ENCODE results near the gene GREB1. TPM values are rescaled to one million over a fixed set of nuclear protein-coding genes. Genes with fewer than 3 reads are reported as not detected.

GREB1 gene
- total RNA-seq, 2 experiments from 2014 or later, result 0.91 to 1.4 TPM

- Mint-ChIP-seq H3K4me3 (no peak overlapping the region), H3K27me3 (peaks cover 33% of the 10 kb centered on the region)
- CTCF ChIA-PET, result no interaction called here
Measured at GRCh38 chr2:11550302-11550701, 16.5 kb downstream of the GREB1 start.

GRCh38 chr2:11550901-11551568 is 17.2 kb downstream of the GREB1 start:
- H3K27ac Mint-ChIP-seq, result no peak overlapping the region
- CTCF ChIA-PET, result interaction anchor here (0.9 kb wide), 1 partner anchor 31 kb away, joined by 3 read pairs; no protein-coding TSS in a partner anchor
- no peak overlapping the region for H3K4me3 Mint-ChIP-seq
- H3K4me1 Mint-ChIP-seq, result peaks cover 7% of the 10 kb centered on the region
- H3K27me3 Mint-ChIP-seq, result peaks cover 40% of the 10 kb centered on the region
- no peaks in the 10 kb centered on the region for H3K9me3 Mint-ChIP-seq (ENCODE audit: low read depth)
- DNase-seq (no peak), ATAC-seq (no peak)
- no peaks in the 10 kb centered on the region for H3K36me3 Mint-ChIP-seq

More at GRCh38 chr2:11550302-11550701, 16.5 kb downstream of the GREB1 start:
- Mint-ChIP-seq H3K9me3 (ENCODE audit: low read depth) (no peaks in the 10 kb centered on the region), H3K36me3 (no peaks in the 10 kb centered on the region), H3K4me1 (peaks cover 7% of the 10 kb centered on the region), H3K27ac (no peak overlapping the region)
- DNase-seq (no peak), ATAC-seq (no peak)

DNA sequence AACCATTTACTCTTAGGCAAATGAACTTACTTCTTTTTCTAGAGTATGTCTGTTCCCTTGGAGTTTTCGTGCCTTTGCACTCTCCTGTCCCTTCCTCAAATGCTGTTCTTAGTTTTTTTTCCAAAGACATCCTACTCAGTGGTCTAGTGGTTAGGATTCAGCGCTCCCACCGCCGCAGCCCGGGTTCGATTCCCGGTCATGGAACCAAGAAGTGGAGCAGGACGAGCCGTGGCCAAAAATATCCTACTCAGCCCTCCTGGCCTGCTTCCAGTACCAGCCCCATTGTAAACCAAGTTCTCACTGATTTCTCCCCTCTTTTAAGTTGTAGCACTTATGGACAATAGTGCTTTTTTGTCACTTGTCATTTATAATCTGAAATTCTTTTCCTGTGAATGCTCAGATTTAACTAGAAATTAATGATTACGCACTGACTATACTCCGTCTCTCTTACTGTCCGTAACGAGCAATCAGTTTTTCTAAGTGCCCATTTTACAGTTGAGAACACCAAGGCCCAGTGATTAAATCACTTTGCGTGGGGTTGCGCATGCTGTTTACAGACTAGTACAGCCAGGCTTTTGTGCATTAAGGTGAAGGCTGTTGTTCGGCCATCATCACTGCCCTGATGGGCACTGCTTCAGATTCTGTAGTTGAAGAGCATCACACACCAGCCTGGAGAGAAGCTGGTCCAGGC is 17.9 kb downstream of the GREB1 start:
- CTCF ChIA-PET, result interaction anchor here (0.9 kb wide), 1 partner anchor 30 kb away, joined by 3 read pairs; no protein-coding TSS in a partner anchor
- Mint-ChIP-seq H3K9me3 (ENCODE audit: low read depth) (no peaks in the 10 kb centered on the region), H3K36me3 (no peaks in the 10 kb centered on the region), H3K27ac (no peak overlapping the region), H3K4me1 (peaks cover 7% of the 10 kb centered on the region), H3K27me3 (peaks cover 47% of the 10 kb centered on the region), H3K4me3 (no peak overlapping the region)
- DNase-seq (no peak), ATAC-seq (no peak)

DNA sequence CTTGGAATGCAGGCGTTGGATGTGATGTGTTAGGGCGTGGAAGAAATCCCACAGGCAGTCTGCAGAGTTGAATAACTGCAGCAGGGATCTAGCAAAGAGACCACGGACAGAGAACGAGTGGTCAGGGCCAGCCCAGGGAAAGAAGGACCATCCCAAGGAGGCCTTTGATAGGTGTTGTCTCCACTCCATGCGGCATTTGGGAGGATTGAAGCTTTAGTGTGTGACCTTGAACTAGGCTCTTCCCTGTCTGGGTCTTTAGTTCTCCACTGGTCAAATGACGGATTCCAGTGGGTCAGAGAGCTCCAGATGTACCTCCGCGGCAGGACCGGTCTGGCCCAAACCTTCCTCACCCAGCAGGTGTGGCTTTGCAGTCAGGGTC is 18.4 kb downstream of the GREB1 start:
- Mint-ChIP-seq H3K27me3 (peaks cover 52% of the 10 kb centered on the region), H3K36me3 (no peaks in the 10 kb centered on the region), H3K4me3 (no peak overlapping the region), H3K9me3 (ENCODE audit: low read depth) (no peaks in the 10 kb centered on the region), H3K27ac (no peak overlapping the region), H3K4me1 (peaks cover 7% of the 10 kb centered on the region)
- CTCF ChIA-PET, result no interaction called here
- ATAC-seq, result no peak
- no peak for DNase-seq

GRCh38 chr2:11553661-11554398 is 20.0 kb downstream of the GREB1 start:
- CTCF ChIA-PET, result no interaction called here

GRCh38 chr2:11554399-11554716 is 20.5 kb downstream of the GREB1 start:
- no peaks in the 10 kb centered on the region for H3K9me3 Mint-ChIP-seq (ENCODE audit: low read depth)
- H3K4me1 Mint-ChIP-seq, result peaks cover 7% of the 10 kb centered on the region
- ATAC-seq (no peak), DNase-seq (no peak)
- CTCF ChIA-PET, result no interaction called here
- no peak overlapping the region for H3K27ac Mint-ChIP-seq
- peaks cover 57% of the 10 kb centered on the region for H3K27me3 Mint-ChIP-seq
- no peaks in the 10 kb centered on the region for H3K36me3 Mint-ChIP-seq
- H3K4me3 Mint-ChIP-seq, result no peak overlapping the region

More at GRCh38 chr2:11553661-11554398, 20.0 kb downstream of the GREB1 start:
- no peak overlapping the region for H3K4me3 Mint-ChIP-seq
- no peak overlapping the region for H3K27ac Mint-ChIP-seq
- DNase-seq (no peak), ATAC-seq (no peak)
- peaks cover 7% of the 10 kb centered on the region for H3K4me1 Mint-ChIP-seq
- no peaks in the 10 kb centered on the region for H3K9me3 Mint-ChIP-seq (ENCODE audit: low read depth)
- H3K36me3 Mint-ChIP-seq, result no peaks in the 10 kb centered on the region
- peaks cover 53% of the 10 kb centered on the region for H3K27me3 Mint-ChIP-seq

DNA sequence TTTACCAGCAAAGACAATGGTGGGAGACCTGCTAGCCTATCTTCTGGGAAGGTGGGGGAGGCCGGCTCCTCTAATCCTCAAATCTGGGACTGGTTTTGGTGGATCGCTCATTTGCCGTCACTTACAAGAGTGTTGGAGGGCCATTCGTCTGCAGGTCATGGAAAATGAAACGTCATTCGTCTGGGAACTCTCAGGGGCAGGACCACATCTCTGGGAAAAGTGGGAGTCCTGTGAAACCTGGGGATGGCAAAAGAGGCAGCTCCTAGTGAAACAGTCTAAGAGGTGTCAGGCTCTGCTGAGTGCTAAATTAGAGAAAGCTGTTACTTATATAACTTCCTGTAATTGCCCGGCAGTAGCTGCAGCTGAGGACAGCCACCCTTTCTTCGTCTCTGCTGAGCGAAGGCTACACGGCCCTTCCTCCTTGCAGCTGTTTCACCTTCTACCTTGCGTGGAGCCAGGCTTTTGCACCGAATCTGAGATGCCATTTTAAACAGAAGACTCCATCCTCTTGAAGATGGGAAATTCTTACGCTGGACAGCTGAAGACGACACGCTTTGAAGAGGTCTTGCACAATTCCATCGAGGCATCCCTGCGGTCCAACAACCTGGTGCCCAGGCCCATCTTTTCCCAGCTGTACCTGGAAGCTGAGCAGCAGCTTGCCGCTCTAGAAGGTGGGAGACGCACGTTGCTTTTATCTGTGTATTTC is 22.4 kb downstream of the GREB1 start:
- Mint-ChIP-seq H3K36me3 (no peaks in the 10 kb centered on the region), H3K4me1 (peaks cover 7% of the 10 kb centered on the region), H3K27me3 (peaks cover 50% of the 10 kb centered on the region), H3K4me3 (no peak overlapping the region), H3K9me3 (ENCODE audit: low read depth) (no peaks in the 10 kb centered on the region), H3K27ac (no peak overlapping the region)
- CTCF ChIA-PET, result no interaction called here
- no peak for DNase-seq
- ATAC-seq, result no peak

DNA sequence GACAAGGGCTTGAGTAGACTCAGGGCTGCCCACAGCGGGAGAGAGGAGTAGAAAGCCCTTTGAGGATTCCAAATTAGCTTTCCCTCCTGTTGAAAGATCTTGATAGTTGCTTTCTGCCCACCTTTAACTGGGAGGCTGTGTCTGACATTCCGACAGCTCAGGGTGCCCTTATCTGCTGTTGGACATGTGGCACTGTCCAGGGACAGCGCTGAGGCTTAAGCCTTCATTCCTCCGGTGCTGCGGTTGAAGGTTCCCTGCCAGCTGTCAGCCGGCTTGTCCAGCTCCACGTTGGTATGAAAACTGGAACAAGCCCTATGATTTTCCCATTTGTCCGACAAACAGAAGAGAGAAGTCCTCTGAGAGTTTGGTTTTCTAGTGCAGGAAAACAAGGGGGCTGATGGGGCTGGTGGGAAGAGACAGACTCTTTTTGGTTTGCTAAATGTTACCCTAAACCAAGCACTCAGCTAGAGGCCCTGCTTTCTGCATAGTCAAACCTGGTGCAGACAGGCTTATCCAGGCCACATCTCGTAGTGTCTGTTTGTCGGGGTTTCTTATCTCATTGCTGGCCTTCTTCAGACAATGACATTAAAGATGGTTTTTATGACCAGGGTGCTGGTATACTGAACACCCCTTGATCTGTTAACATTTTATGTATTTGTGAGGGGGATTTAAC is 24.5 kb downstream of the GREB1 start:
- CTCF ChIA-PET, result interaction anchor here (1.2 kb wide), 1 partner anchor 82 kb away, joined by 3 read pairs; no protein-coding TSS in a partner anchor
- peaks cover 7% of the 10 kb centered on the region for H3K4me1 Mint-ChIP-seq

DNA sequence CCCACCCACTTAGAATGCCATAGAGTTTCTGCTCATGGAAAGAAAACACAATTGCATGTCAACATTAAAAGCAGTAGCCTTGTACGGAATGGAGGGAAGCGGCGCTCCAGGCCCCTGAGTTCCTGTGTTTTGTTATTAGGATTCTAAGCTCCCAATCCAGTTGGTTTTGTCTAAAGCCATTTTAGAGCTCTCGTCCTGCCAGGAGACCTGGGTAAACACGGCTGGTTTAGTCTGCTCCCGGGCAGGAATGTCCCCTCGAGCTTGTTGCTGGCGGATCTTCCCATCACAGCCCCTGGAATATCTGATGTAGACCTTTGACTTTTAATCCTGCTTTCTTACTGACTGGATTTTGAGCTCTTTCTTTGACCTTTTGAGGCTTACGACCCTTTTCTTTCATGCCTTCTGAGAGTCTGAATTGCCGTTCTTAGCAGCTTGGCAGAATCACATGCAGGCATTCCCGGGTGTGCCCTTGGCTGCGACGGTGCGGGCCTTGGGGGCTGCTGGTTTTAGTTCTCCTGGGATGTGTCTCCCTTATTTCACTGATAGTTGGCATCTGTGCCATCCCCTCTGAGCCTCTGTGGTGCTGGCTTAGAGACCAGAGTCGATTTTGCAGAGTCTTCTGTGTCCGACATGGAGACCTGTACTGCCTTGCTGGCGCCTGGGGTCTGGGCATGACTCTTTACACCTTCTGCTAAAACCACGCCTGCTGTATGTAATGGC is 25.4 kb downstream of the GREB1 start:
- no peak for DNase-seq
- Mint-ChIP-seq H3K27ac (no peak overlapping the region), H3K4me1 (peaks cover 3% of the 10 kb centered on the region), H3K27me3 (peaks cover 46% of the 10 kb centered on the region), H3K36me3 (no peaks in the 10 kb centered on the region), H3K4me3 (no peak overlapping the region), H3K9me3 (ENCODE audit: low read depth) (no peaks in the 10 kb centered on the region)
- no peak for ATAC-seq
- CTCF ChIA-PET, result interaction anchor here (1.1 to 1.2 kb wide), 2 partner anchors 32 to 83 kb away, joined by 3 read pairs; no protein-coding TSS in a partner anchor

More for the DNA sequence above, 24.5 kb downstream of the GREB1 start:
- Mint-ChIP-seq H3K27ac (no peak overlapping the region), H3K36me3 (no peaks in the 10 kb centered on the region), H3K4me3 (no peak overlapping the region), H3K9me3 (ENCODE audit: low read depth) (no peaks in the 10 kb centered on the region), H3K27me3 (peaks cover 50% of the 10 kb centered on the region)
- DNase-seq (no peak), ATAC-seq (no peak)

DNA sequence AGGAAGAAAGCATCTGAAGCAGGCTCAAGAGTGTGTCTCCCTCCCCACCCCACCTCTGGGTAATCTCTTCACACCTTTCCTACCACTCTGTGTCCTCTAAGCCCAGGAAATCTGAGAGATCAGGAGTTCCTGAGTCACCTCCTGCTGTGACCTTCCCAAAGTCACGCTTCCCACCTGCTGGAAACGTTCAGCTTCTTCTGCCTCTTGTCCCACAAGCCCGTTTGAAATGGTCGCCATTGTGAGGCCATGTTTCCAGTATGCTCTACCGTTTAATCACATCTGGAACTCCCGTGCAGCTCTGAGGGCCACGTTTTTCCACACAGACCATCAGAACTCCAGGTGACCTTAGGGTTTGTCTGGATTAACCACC is 25.9 kb downstream of the GREB1 start:
- no peaks in the 10 kb centered on the region for H3K4me1 Mint-ChIP-seq
- no peaks in the 10 kb centered on the region for H3K36me3 Mint-ChIP-seq
- no peak for DNase-seq
- peaks cover 41% of the 10 kb centered on the region for H3K27me3 Mint-ChIP-seq
- CTCF ChIA-PET, result interaction anchor here (1.1 kb wide), 1 partner anchor 31 kb away, joined by 3 read pairs; no protein-coding TSS in a partner anchor
- no peak overlapping the region for H3K27ac Mint-ChIP-seq
- H3K4me3 Mint-ChIP-seq, result no peak overlapping the region
- no peak for ATAC-seq
- H3K9me3 Mint-ChIP-seq (ENCODE audit: low read depth), result no peaks in the 10 kb centered on the region

GRCh38 chr2:11560806-11561205 is 27.0 kb downstream of the GREB1 start:
- Mint-ChIP-seq H3K36me3 (no peaks in the 10 kb centered on the region), H3K4me1 (no peaks in the 10 kb centered on the region), H3K27ac (no peak overlapping the region), H3K9me3 (ENCODE audit: low read depth) (no peaks in the 10 kb centered on the region), H3K27me3 (peaks cover 31% of the 10 kb centered on the region), H3K4me3 (no peak overlapping the region)
- CTCF ChIA-PET, result no interaction called here
- no peak for DNase-seq
- ATAC-seq, result no peak

- Mint-ChIP-seq H3K27ac (no peak overlapping the region), H3K9me3 (ENCODE audit: low read depth) (no peaks in the 10 kb centered on the region), H3K4me1 (no peaks in the 10 kb centered on the region), H3K27me3 (peaks cover 19% of the 10 kb centered on the region), H3K36me3 (no peaks in the 10 kb centered on the region), H3K4me3 (no peak overlapping the region)
- ATAC-seq (no peak), DNase-seq (no peak)
- CTCF ChIA-PET, result interaction anchor here (1.1 kb wide), 1 partner anchor 22 kb away, joined by 3 read pairs; no protein-coding TSS in a partner anchor
Measured at GRCh38 chr2:11562011-11562410, 28.2 kb downstream of the GREB1 start.
